Fibroblast of lung (primary cell): ENCODE results near the gene B2M. TPM values are rescaled to one million over a fixed set of nuclear protein-coding genes. Genes with fewer than 3 reads are reported as not detected.

Experiments
- DNase-seq, 2 donors: peaks; one replicate each; pipeline versions ENCODE4 v3.0.0 to v3.0.0-alpha.2; 2010; ENCODE audit warnings: low read depth in 2 of 2
- H2AFZ ChIP-seq: 2 replicates; pipeline ENCODE4 v1.5.1; 2012; ENCODE audit warnings: low read length, control low read depth, inconsistent platforms
- H3K27ac ChIP-seq: 2 replicates; pipeline ENCODE4 v1.5.1; 2011; ENCODE audit warnings: low read length, control low read depth; ENCODE audit not compliant: insufficient read depth
- H3K27me3 ChIP-seq: 2 replicates; pipeline ENCODE4 v1.5.1; 2011; ENCODE audit warnings: mild to moderate bottlenecking, low read length; ENCODE audit not compliant: control insufficient read depth, insufficient read depth
- H3K36me3 ChIP-seq: 2 replicates; pipeline ENCODE4 v1.5.1; 2011; ENCODE audit warnings: low read length; ENCODE audit not compliant: control insufficient read depth, insufficient read depth
- H3K4me1 ChIP-seq: 2 replicates; pipeline ENCODE4 v1.5.1; 2011; ENCODE audit warnings: low read length; ENCODE audit not compliant: control insufficient read depth, insufficient read depth; ENCODE audit errors: extremely low read depth
- H3K4me2 ChIP-seq: 2 replicates; pipeline ENCODE4 v1.5.1; 2011; ENCODE audit warnings: low read length, control low read depth; ENCODE audit not compliant: insufficient read depth; ENCODE audit errors: extremely low read depth
- H3K4me3 ChIP-seq, 4 experiments: fragments of 200-600 bp in 1 of 4; sonication (generic) in 1 of 4; replicated peaks in 1 of 4; 2 replicates each; pipeline ENCODE4 v1.5.1; 2011 to 2016; ENCODE audit warnings: low read length in 4 of 4, low read depth in 3 of 4, mild to moderate bottlenecking in 3 of 4, control low read depth in 2 of 4, inconsistent platforms in 1 of 4, mixed read lengths in 1 of 4; ENCODE audit not compliant: insufficient read depth in 1 of 4; ENCODE audit errors: control extremely low read depth in 1 of 4
- H3K79me2 ChIP-seq: 2 replicates; pipeline ENCODE4 v1.5.1; 2012; ENCODE audit warnings: mild to moderate bottlenecking, low read length, inconsistent platforms; ENCODE audit not compliant: control insufficient read depth, insufficient read depth
- H3K9ac ChIP-seq: 2 replicates; pipeline ENCODE4 v1.5.1; 2011; ENCODE audit warnings: mild to moderate bottlenecking, low read length, control low read depth; ENCODE audit not compliant: insufficient read depth
- H3K9me3 ChIP-seq: 2 replicates; pipeline ENCODE4 v1.5.1; 2012; ENCODE audit warnings: low read depth, low read length; ENCODE audit not compliant: control insufficient read depth, insufficient read depth
- H4K20me1 ChIP-seq: 2 replicates; pipeline ENCODE4 v1.5.1; 2011; ENCODE audit warnings: low read length; ENCODE audit not compliant: control insufficient read depth, insufficient read depth; ENCODE audit errors: extremely low read depth
- CTCF ChIP-seq, 2 donors: IDR thresholded peaks in 1 of 2; conservative IDR thresholded peaks in 1 of 2; 1 replicate in 1 of 2; 2 replicates in 1 of 2; pipeline ENCODE4 v1.5.1; 2011 to 2012; ENCODE audit warnings: low read length in 2 of 2, control low read depth in 1 of 2, inconsistent platforms in 1 of 2, low read depth in 1 of 2, mild to moderate bottlenecking in 1 of 2
- EZH2 ChIP-seq: IDR thresholded peaks from 2 replicates; pipeline ENCODE4 v1.5.1; 2012; ENCODE audit warnings: low read length, control low read depth, mild to moderate bottlenecking; ENCODE audit errors: missing control alignments
- polyA plus RNA-seq, 2 donors: library from polyadenylated mRNA; depleted of rRNA in 1 of 2; stranded (reverse) in 1 of 2; unstranded in 1 of 2; fragments of >200 nt; gene quantifications; 2 replicates each; pipeline ENCODE4 v1.2.1, GENCODE V29; 2011 to 2012; ENCODE audit warnings: missing spikeins in 1 of 2
- total RNA-seq: library from RNA; depleted of rRNA; stranded (reverse); fragments of >200 nt; gene quantifications from 2 replicates; pipeline ENCODE4 v1.2.1, GENCODE V29; 2014

B2M gene
- total and polyA plus RNA-seq, 2 donors (not counting 1 experiment from before 2014, with no cell fraction given): 2,942 to 13,303 TPM

GRCh38 chr15:44722011-44722410 is 10.7 kb downstream of the B2M start:
- Histone ChIP-seq H3K36me3 (peaks cover 7% of the 10 kb centered on the region), H3K9me3 (no peaks in the 10 kb centered on the region), H3K27me3 (no peaks in the 10 kb centered on the region), H3K79me2 (no peaks in the 10 kb centered on the region), H3K4me3 (no peak overlapping the region), H3K4me1 (peaks cover 10% of the 10 kb centered on the region), H3K9ac (no peak overlapping the region), H3K27ac (no peak overlapping the region), H3K4me2 (no peak overlapping the region), H2AFZ (no peak overlapping the region), H4K20me1 (no peaks in the 10 kb centered on the region)
- DNase-seq: no peak
- TF ChIP-seq EZH2: no peak
- no peak for TF ChIP-seq CTCF (conservative IDR thresholded peaks at IDR 0.05 in 1 of 2, IDR thresholded peaks at IDR 0.05 in 1 of 2; ENCODE audit: low read depth in 1 of 2, low read length in 2 of 2)

DNA sequence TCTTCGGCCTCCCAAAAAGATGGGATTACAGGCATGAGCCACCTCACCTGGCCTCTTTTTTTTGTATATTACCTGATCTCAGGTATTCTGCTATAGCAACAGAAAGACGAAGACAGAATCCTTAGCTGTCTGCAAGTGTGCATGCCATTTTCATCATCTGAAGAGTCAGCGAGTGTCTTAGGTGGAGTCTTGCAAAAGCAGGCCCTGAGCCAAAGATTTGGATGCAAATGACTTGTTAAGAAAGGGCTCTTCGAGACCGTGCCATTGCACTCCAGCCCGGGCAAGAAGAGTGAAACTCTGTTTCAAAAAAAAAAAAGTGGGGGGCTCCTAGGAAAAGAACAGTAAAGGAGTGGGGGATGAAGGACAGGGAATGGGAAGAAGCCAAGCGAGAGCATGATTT is 14.8 kb downstream of the B2M start:
- Histone ChIP-seq H3K27me3 (no peaks in the 10 kb centered on the region), H3K79me2 (peaks cover 12% of the 10 kb centered on the region), H3K4me1 (peaks cover 10% of the 10 kb centered on the region), H4K20me1 (no peaks in the 10 kb centered on the region), H3K36me3 (no peaks in the 10 kb centered on the region), H3K9ac (peak overlapping the region; percentile 48), H3K9me3 (no peaks in the 10 kb centered on the region), H3K27ac (peak overlapping the region; percentile 83), H2AFZ (peak overlapping the region; percentile 61), H3K4me2 (peak overlapping the region; percentile 68), H3K4me3 (no peak overlapping the region)
- peak in 1 of 2 donors; percentile 23 for DNase-seq
- TF ChIP-seq EZH2 (no peak), CTCF (conservative IDR thresholded peaks at IDR 0.05 in 1 of 2, IDR thresholded peaks at IDR 0.05 in 1 of 2; ENCODE audit: low read depth in 1 of 2, low read length in 2 of 2) (no peak)

- Histone ChIP-seq H3K79me2 (peaks cover 12% of the 10 kb centered on the region), H3K27ac (peak overlapping the region; percentile 83), H3K9me3 (no peaks in the 10 kb centered on the region), H3K4me1 (peaks cover 10% of the 10 kb centered on the region), H3K4me2 (peak overlapping the region; percentile 68), H3K36me3 (no peaks in the 10 kb centered on the region), H3K4me3 (no peak overlapping the region), H2AFZ (peak overlapping the region; percentile 61), H3K27me3 (no peaks in the 10 kb centered on the region), H3K9ac (peak overlapping the region; percentile 48), H4K20me1 (no peaks in the 10 kb centered on the region)
- DNase-seq: peak; percentile 93
- TF ChIP-seq EZH2 (no peak), CTCF (conservative IDR thresholded peaks at IDR 0.05 in 1 of 2, IDR thresholded peaks at IDR 0.05 in 1 of 2; ENCODE audit: low read depth in 1 of 2, low read length in 2 of 2) (peak in 1 of 2 donors; percentile 21)
Observed at GRCh38 chr15:44726568-44727484, 15.5 kb downstream of the B2M start.
